ENCODE results near the gene ALDH8A1. TPM values are rescaled to one million over a fixed set of nuclear protein-coding genes. Genes with fewer than 3 reads are reported as not detected.

The ALDH8A1 gene, protein sequence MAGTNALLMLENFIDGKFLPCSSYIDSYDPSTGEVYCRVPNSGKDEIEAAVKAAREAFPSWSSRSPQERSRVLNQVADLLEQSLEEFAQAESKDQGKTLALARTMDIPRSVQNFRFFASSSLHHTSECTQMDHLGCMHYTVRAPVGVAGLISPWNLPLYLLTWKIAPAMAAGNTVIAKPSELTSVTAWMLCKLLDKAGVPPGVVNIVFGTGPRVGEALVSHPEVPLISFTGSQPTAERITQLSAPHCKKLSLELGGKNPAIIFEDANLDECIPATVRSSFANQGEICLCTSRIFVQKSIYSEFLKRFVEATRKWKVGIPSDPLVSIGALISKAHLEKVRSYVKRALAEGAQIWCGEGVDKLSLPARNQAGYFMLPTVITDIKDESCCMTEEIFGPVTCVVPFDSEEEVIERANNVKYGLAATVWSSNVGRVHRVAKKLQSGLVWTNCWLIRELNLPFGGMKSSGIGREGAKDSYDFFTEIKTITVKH
- 1 to 10 TPM; 1.0 to 1.1 TPM for total RNA-seq
- long read RNA-seq, donor 1, partial matches to known transcripts: 1 of 1 reads
- long read RNA-seq, donor 1, other reads (novel, unspliced or antisense): 0 of 1 reads
- long read RNA-seq, donor 2, partial matches to known transcripts: 0 of 1 reads
- long read RNA-seq, donor 2, other reads (novel, unspliced or antisense): 1 of 1 reads

DNA sequence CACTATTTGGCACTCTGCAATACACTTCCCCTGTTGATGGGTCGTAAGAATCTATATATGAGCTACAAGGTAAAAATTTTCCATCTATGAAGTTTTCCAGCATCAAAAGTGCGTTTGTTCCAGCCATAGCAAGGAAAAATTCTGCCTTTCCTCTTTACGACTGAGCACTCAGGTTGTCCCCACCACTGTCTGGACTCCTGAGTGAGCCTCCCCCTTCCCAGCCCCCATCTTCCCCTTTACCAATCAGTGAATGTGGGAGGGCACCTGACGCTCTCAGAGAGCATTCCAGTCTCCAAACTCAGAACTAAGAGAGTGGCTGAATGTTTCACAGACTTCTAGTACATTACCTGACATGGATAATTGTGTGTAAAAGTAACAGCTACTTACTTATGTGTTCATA, at the start of gene ALDH8A1:
ALDH8A1 (minus strand) TSS at position 175 of the 400 bp plus-strand sequence; CDS start at position 127, 48 bp downstream.
- intact Hi-C loops (cut with DNase I): no loop called here
- no peak for DNase-seq (ENCODE audit: low spot score)

GRCh38 chr6:134999107-134999506, 49.2 kb upstream of the ALDH8A1 start:
- intact Hi-C loops (cut with DNase I): no loop called here
- no peak for DNase-seq (ENCODE audit: low spot score)

- intact Hi-C loops (cut with DNase I): no loop called here
- no peak for DNase-seq (ENCODE audit: low spot score)
Measured at GRCh38 chr6:134997133-134997995, 47.5 kb upstream of the ALDH8A1 start.

GRCh38 chr6:134995536-134995935, 45.6 kb upstream of the ALDH8A1 start:
- intact Hi-C loops (cut with DNase I): no loop called here
- DNase-seq (ENCODE audit: low spot score): no peak

- no peak for DNase-seq (ENCODE audit: low spot score)
Measured at GRCh38 chr6:134994431-134994830, 44.5 kb upstream of the ALDH8A1 start.

DNA sequence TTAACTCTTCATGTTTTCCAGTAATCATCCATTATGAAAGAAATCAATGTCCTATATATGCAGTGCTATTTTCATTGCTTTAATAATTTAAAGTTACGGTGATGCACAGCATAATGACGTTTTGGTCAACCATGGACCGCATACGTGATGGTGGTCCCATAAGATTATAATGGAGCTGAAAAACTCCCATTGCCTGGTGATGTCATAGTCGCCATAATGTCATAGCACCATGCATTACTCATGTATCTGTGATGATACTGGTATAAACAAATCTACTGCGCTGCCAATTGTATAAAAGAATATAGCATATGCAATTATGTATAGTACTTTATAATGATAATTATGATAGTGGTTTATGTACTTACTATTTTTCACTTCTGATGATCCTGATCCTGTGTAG, 42.3 kb upstream of the ALDH8A1 start:
- intact Hi-C loops (cut with DNase I): no loop called here
- no peak for DNase-seq (ENCODE audit: low spot score)

More at GRCh38 chr6:134994431-134994830, 44.5 kb upstream of the ALDH8A1 start:
- intact Hi-C loops (cut with DNase I): no loop called here

- no peak for DNase-seq (ENCODE audit: low spot score)
- intact Hi-C loops (cut with DNase I): no loop called here
Measured at GRCh38 chr6:134990262-134990661, 40.4 kb upstream of the ALDH8A1 start.

GRCh38 chr6:134984821-134985220, 34.9 kb upstream of the ALDH8A1 start:
- intact Hi-C loops (cut with DNase I): loop anchor here in 1 of 2 donors (10.0 kb wide), 1 partner anchor 420 kb away; no protein-coding TSS in a partner anchor
- no peak for DNase-seq (ENCODE audit: low spot score)

DNA sequence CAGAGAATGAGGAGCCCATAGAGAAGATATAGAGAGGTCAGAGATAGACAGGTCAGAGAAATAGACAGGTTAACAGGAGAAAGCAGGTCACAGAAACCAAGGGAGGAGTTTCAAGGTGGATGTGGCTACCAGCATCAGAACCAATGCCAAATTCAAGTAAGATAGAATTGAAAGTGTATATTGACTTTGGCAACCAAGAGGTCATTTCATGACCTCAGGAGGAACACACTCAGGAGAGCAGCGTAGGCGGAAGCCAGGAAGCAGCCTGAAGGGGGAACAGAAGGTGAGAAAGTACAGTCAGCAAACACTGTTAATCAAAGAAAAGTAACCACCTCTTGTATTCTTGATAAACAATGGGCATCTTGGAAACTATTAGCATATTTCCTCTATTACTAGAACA, 33.9 kb upstream of the ALDH8A1 start:
- intact Hi-C loops (cut with DNase I): loop anchor here in 1 of 2 donors (10.0 kb wide), 1 partner anchor 421 kb away; no protein-coding TSS in a partner anchor
- DNase-seq (ENCODE audit: low spot score): no peak

- no peak for DNase-seq (ENCODE audit: low spot score)
- intact Hi-C loops (cut with DNase I): loop anchor here in 1 of 2 donors (10.0 kb wide), 1 partner anchor 423 kb away; no protein-coding TSS in a partner anchor
Measured at GRCh38 chr6:134982161-134982560, 32.3 kb upstream of the ALDH8A1 start.

- intact Hi-C loops (cut with DNase I): loop anchor here in 1 of 2 donors (10.0 kb wide), 1 partner anchor 424 kb away; no protein-coding TSS in a partner anchor
- no peak for DNase-seq (ENCODE audit: low spot score)
Measured at GRCh38 chr6:134980846-134981245, 30.9 kb upstream of the ALDH8A1 start.

DNA sequence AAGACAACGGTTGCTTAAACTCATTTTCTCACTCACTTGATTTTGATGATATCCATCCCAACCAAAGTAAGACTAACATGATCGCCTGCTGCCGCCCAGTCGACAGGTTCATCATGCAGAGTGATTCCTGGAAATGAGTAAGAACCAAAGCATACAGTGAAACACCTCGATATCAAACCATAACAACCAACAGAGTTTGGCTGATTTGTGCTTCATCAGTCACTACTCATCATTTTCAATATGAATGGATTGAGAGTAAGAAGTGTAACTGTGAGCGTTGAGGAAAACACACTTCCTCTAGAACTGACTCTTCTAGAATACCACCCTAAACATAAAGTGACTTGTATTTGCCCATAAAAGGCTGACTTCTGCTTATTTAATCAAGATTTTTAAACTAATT, 29.2 kb upstream of the ALDH8A1 start:
- no peak for DNase-seq (ENCODE audit: low spot score)
- intact Hi-C loops (cut with DNase I): no loop called here

DNA sequence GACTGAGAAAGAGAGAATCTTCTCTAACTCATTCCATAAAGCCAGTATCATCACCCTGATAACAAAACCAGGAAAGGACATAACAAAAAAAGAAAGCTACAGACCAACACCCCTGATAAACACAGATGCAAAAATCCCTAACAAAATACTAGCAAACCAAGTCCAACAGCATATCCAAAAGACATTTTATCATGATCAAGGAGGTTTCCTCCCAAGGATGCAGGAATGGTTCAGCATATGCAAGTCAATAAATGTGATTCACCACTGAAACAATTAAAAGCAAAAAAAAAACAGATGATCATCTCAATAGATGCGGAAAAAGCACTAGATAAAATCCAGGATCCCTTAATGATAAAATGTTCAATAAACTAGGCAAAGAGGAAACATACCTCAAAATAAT, 24.5 kb upstream of the ALDH8A1 start:
- intact Hi-C loops (cut with DNase I): no loop called here
- no peak for DNase-seq (ENCODE audit: low spot score)

DNA sequence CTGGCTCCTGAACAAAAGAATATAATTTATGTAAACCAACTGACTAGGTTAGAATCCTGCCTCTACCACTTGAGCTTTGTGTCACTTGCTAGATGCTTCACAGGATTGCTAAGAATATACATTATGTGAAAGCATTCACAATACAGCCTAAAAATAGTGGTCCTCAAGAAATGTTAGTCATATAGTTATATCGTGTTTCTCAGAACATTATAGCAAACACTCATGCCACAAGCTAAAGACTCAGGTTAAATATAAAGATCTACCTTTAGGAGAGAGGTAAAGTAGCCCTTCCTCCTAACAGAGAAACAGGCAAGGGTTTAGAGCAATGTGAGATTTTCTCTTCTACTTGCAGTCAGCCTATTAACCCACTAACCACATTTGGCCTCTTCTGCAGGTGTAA, 17.8 kb upstream of the ALDH8A1 start:
- no peak for DNase-seq (ENCODE audit: low spot score)
- intact Hi-C loops (cut with DNase I): no loop called here

- DNase-seq (ENCODE audit: low spot score): no peak
- intact Hi-C loops (cut with DNase I): no loop called here
Measured at GRCh38 chr6:134964451-134965203, 14.7 kb upstream of the ALDH8A1 start.

GRCh38 chr6:134962421-134962820, 12.5 kb upstream of the ALDH8A1 start:
- DNase-seq (ENCODE audit: low spot score): no peak
- intact Hi-C loops (cut with DNase I): no loop called here

- no peak for DNase-seq (ENCODE audit: low spot score)
- intact Hi-C loops (cut with DNase I): no loop called here
Measured at GRCh38 chr6:134961366-134961765, 11.5 kb upstream of the ALDH8A1 start.

DNA sequence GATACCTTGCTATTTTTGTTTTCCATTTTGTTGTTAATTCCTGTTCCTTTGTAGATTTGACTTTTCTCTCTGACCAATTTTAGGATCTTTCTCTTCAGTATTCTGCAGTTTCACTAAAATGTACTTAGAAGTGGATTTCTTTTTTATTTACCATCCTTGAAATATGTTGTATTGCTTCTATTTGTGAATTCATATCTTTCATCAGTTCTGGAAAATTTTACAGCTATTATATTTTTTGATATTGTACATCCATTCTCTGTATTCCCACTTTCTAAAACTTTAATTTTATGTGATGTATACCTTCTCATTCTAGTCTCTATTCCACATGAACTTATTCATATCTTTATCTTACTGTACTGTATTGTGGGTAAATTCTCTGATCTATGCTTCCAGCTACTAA, 9.7 kb upstream of the ALDH8A1 start:
- intact Hi-C loops (cut with DNase I): no loop called here
- DNase-seq (ENCODE audit: low spot score): no peak

GRCh38 chr6:134956676-134957075, 6.8 kb upstream of the ALDH8A1 start:
- DNase-seq (ENCODE audit: low spot score): no peak
- intact Hi-C loops (cut with DNase I): no loop called here
